Cardiac muscle cell (in vitro differentiated cells and primary cell): ENCODE measurements around the gene ADGRA1. TPM values are rescaled to one million over a fixed set of nuclear protein-coding genes. Genes with fewer than 3 reads are reported as not detected.

Experiments
- DNase-seq, 2 donors: peaks; one replicate each; pipeline versions ENCODE4 v3.0.0 to v3.0.0-alpha.2; 2010 to 2017; ENCODE audit warnings: low read depth in 1 of 2, low spot score in 1 of 2
- H3K27ac ChIP-seq: fragments of 200-600 bp; sonication (generic); 2 replicates; pipeline ENCODE4 v1.5.1; 2016
- H3K27me3 ChIP-seq: fragments of 200-600 bp; sonication (generic); 2 replicates; pipeline ENCODE4 v1.6.0; 2016; ENCODE audit warnings: control low read depth
- H3K36me3 ChIP-seq: fragments of 200-600 bp; sonication (generic); 2 replicates; pipeline ENCODE4 v1.5.1; 2016; ENCODE audit warnings: control low read depth
- H3K4me1 ChIP-seq: fragments of 200-600 bp; sonication (generic); 2 replicates; pipeline ENCODE4 v1.8.1; 2017; ENCODE audit warnings: low read depth, mild to moderate bottlenecking, mixed run types
- H3K4me3 ChIP-seq: fragments of 200-600 bp; sonication (generic); 2 replicates; pipeline ENCODE4 v1.5.1; 2016; ENCODE audit warnings: mild to moderate bottlenecking
- H3K9me3 ChIP-seq: fragments of 200-600 bp; sonication (generic); 2 replicates; pipeline ENCODE4 v1.5.1; 2017; ENCODE audit warnings: low read depth, mild to moderate bottlenecking, control low read depth
- polyA plus RNA-seq: library from polyadenylated mRNA; unstranded; fragments of >200 nt; fragmentation: Nextera tagmentation; extraction: Ambion mirVana; gene quantifications from 2 replicates; pipeline ENCODE4 v1.2.1, GENCODE V29; 2016
- total RNA-seq: library from RNA; depleted of rRNA; stranded (reverse); fragments of >200 nt; gene quantifications from 2 replicates; pipeline ENCODE4 v1.2.3, GENCODE V29; 2016
- TF ChIP-seq, protein P1 (sequence below): IDR thresholded peaks from 2 replicates; pipeline ENCODE4 v1.5.1; 2012; ENCODE audit warnings: low read depth, mild to moderate bottlenecking, low read length

Gene ADGRA1
- total and polyA plus RNA-seq, 2 experiments from 2014 or later: 0.24 to 0.67 TPM

GRCh38 chr10:133115453-133115842 lies 27.7 kb downstream of the ADGRA1 start:
- no peaks in the 10 kb centered on the region for H3K27me3 ChIP-seq
- H3K4me3 ChIP-seq: no peak overlapping the region
- H3K27ac ChIP-seq: no peak overlapping the region
- TF ChIP-seq, protein P1, sequence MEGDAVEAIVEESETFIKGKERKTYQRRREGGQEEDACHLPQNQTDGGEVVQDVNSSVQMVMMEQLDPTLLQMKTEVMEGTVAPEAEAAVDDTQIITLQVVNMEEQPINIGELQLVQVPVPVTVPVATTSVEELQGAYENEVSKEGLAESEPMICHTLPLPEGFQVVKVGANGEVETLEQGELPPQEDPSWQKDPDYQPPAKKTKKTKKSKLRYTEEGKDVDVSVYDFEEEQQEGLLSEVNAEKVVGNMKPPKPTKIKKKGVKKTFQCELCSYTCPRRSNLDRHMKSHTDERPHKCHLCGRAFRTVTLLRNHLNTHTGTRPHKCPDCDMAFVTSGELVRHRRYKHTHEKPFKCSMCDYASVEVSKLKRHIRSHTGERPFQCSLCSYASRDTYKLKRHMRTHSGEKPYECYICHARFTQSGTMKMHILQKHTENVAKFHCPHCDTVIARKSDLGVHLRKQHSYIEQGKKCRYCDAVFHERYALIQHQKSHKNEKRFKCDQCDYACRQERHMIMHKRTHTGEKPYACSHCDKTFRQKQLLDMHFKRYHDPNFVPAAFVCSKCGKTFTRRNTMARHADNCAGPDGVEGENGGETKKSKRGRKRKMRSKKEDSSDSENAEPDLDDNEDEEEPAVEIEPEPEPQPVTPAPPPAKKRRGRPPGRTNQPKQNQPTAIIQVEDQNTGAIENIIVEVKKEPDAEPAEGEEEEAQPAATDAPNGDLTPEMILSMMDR: no peak
- DNase-seq: no peak
- no peaks in the 10 kb centered on the region for H3K9me3 ChIP-seq
- H3K4me1 ChIP-seq: no peaks in the 10 kb centered on the region
- no peaks in the 10 kb centered on the region for H3K36me3 ChIP-seq

DNA sequence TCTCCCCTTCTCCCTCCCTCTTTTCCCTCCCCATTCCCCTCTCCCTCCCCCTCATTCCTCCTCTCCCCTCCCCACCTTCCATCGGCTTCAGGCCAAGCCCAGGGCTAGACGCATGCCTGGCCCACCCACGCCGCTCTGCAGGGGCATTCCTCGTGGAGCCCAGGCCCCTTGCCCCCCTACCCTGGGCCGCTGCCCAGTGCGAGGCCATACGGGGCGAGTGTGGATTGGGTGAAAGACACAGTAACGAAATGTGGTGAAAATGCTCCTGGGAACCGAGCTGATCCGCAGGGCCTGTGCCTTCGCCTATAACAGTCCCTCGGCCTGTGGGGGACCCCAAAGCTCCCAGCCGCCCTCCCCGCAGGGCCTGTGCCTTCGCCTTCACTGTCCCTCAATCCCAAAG lies 28.3 kb downstream of the ADGRA1 start:
- DNase-seq: no peak
- Histone ChIP-seq H3K4me1 (no peaks in the 10 kb centered on the region), H3K27ac (no peak overlapping the region), H3K9me3 (no peaks in the 10 kb centered on the region), H3K27me3 (no peaks in the 10 kb centered on the region), H3K4me3 (no peak overlapping the region), H3K36me3 (no peaks in the 10 kb centered on the region)
- TF ChIP-seq, protein P1: no peak

DNA sequence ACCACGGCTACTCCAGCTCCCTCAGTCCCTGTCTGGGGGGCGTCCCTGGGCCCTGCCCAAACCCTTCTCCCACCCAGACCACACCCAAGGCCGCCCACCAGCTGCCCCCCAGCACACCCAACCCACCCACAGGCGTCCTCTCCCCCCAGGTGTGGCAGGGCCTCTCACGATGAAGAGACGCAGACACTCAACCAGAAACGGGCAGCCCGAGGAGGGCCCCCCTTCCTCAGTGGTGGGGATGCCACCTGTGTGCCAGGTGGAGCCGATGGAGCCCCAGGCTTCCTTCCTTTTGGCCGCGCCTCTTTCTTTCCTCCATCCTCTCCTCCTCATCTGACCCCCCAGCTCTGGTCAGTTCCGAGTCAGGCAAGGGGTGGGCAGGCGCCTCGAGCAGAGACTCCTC lies 28.7 kb downstream of the ADGRA1 start:
- TF ChIP-seq, protein P1: no peak
- no peak for DNase-seq
- no peak overlapping the region for H3K4me3 ChIP-seq
- H3K27me3 ChIP-seq: no peaks in the 10 kb centered on the region
- H3K36me3 ChIP-seq: no peaks in the 10 kb centered on the region
- H3K4me1 ChIP-seq: no peaks in the 10 kb centered on the region
- no peaks in the 10 kb centered on the region for H3K9me3 ChIP-seq
- H3K27ac ChIP-seq: no peak overlapping the region

DNA sequence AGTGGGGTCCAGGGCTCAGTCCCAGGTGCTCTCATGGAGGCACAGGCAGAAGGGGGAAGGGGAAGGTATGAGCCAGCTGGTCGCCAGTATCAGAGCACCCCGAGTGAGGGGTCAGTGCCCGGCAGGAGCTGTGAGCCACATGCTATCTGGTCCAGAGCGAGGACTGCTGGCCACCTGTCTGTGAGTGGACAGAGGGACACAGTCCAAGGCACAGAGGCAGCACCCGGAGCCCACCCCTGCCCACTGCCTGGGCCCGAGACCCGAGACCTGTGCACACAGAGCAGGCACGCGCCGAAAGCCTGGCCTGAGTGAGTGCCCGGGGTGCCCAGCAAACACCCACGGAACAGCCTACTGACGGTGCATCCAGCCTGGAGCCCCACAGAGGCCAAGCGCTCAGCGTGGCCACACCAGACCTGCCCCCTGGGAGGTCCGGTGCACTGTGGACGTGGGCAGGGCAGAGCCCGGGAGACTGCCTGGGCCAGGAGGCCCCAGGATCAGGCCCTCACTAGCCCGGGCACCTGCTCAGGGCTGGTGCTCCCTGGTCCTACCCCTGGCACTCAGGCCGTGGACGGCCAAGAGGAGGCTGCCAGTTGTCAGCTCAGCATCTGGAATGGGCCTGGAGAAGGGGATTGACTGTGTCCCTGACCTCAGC lies 29.4 kb downstream of the ADGRA1 start:
- Histone ChIP-seq H3K4me1 (no peaks in the 10 kb centered on the region), H3K9me3 (no peaks in the 10 kb centered on the region), H3K27ac (no peak overlapping the region), H3K27me3 (no peaks in the 10 kb centered on the region), H3K4me3 (no peak overlapping the region), H3K36me3 (no peaks in the 10 kb centered on the region)
- no peak for DNase-seq
- TF ChIP-seq, protein P1: no peak

- H3K9me3 ChIP-seq: no peaks in the 10 kb centered on the region
- TF ChIP-seq, protein P1: no peak
- H3K36me3 ChIP-seq: no peaks in the 10 kb centered on the region
- H3K27ac ChIP-seq: no peak overlapping the region
- H3K4me3 ChIP-seq: no peak overlapping the region
- H3K27me3 ChIP-seq: no peaks in the 10 kb centered on the region
- H3K4me1 ChIP-seq: no peaks in the 10 kb centered on the region
- no peak for DNase-seq
Observed at GRCh38 chr10:133117688-133118071, 30.0 kb downstream of the ADGRA1 start.

GRCh38 chr10:133121479-133121878 lies 33.8 kb downstream of the ADGRA1 start:
- Histone ChIP-seq H3K4me3 (no peak overlapping the region), H3K27me3 (peaks cover 11% of the 10 kb centered on the region), H3K9me3 (no peaks in the 10 kb centered on the region), H3K36me3 (no peaks in the 10 kb centered on the region), H3K27ac (no peak overlapping the region), H3K4me1 (no peaks in the 10 kb centered on the region)
- DNase-seq: no peak
- TF ChIP-seq, protein P1: no peak
